ENCODE data around the gene SIRT5. TPM values are rescaled to one million over a fixed set of nuclear protein-coding genes. Genes with fewer than 3 reads are reported as not detected.

The SIRT5 gene
- total and polyA plus RNA-seq, 2 donors (not counting 1 experiment from before 2014, with no cell fraction given): 8.1 to 16.3 TPM

- no peak overlapping the region for H3K4me3 Mint-ChIP-seq
- no peak overlapping the region for H3K27ac Mint-ChIP-seq
- no peak for ATAC-seq (ENCODE audit: low read depth)
- ChIA-PET CTCF (interaction anchor here (0.6 to 0.9 kb wide), 2 partner anchors 16 to 223 kb away, joined by 3 read pairs; no protein-coding TSS in a partner anchor), POLR2A (interaction anchor here (0.6 kb wide), 1 partner anchor 28 kb away, joined by 4 read pairs; no protein-coding TSS in a partner anchor)
- peaks cover 6 to 10% of the 10 kb centered on the region in 2 donors for H3K4me1 ChIP-seq (ENCODE audit: control insufficient read depth in 2 of 2, insufficient read depth in 2 of 2, low read length in 2 of 2)
- no peaks in the 10 kb centered on the region for H4K20me1 ChIP-seq (ENCODE audit: control insufficient read depth, insufficient read depth, low read length, poor library complexity, severe bottlenecking)
- H3K4me2 ChIP-seq (replicated peaks; ENCODE audit: low read depth, low read length, poor library complexity, severe bottlenecking): no peak overlapping the region
- H3K4me1 Mint-ChIP-seq: peaks cover 6% of the 10 kb centered on the region
- H3K9me3 Mint-ChIP-seq (ENCODE audit: insufficient read depth): no peaks in the 10 kb centered on the region
- TF ChIP-seq EZH2 (IDR thresholded peaks at IDR 0.05; ENCODE audit: borderline replicate concordance, insufficient read depth, low read depth, low read length, poor library complexity, severe bottlenecking): no peak
- no peak for TF ChIP-seq CTCF (IDR thresholded peaks at IDR 0.05)
- no peaks in the 10 kb centered on the region for H3K9me3 ChIP-seq (ENCODE audit: control extremely low read depth in 1 of 3, control insufficient read depth in 2 of 3, insufficient read depth in 1 of 3, low read length in 2 of 3)
- intact Hi-C loops (cut with micrococcal nuclease): no loop called here
- no peaks in the 10 kb centered on the region for H3K27me3 ChIP-seq (replicated peaks in 1 of 4; ENCODE audit: control extremely low read depth in 1 of 4, control insufficient read depth in 3 of 4, insufficient read depth in 4 of 4, low read length in 3 of 4)
- H3K4me3 ChIP-seq (ENCODE audit: control extremely low read depth in 1 of 5, extremely low read depth in 1 of 5, insufficient read depth in 1 of 5, low read depth in 2 of 5, low read length in 4 of 5): no peak overlapping the region
- no peak for DNase-seq
- no peaks in the 10 kb centered on the region for H3K36me3 ChIP-seq (replicated peaks in 1 of 2; ENCODE audit: control extremely low read depth in 1 of 2, control insufficient read depth in 1 of 2, extremely low read depth in 1 of 2, insufficient read depth in 2 of 2, low read length in 1 of 2)
- H3K27ac ChIP-seq (ENCODE audit: low read length in 2 of 2): no peak overlapping the region
- no peak overlapping the region for H2AFZ ChIP-seq (ENCODE audit: insufficient read depth, low read depth, low read length, poor library complexity, severe bottlenecking)
- H3K27me3 Mint-ChIP-seq: no peaks in the 10 kb centered on the region
- no peak overlapping the region for H3K9ac ChIP-seq (ENCODE audit: low read length)
- no peaks in the 10 kb centered on the region for H3K79me2 ChIP-seq (ENCODE audit: control insufficient read depth, insufficient read depth, low read length)
Measured at GRCh38 chr6:13545885-13546284, 28.5 kb upstream of the SIRT5 start.

- 89% methylated on average over 3 of the region's 4 CpGs for WGBS (ENCODE audit: insufficient coverage)
- Histone ChIP-seq H3K4me1 (ENCODE audit: control insufficient read depth in 2 of 2, insufficient read depth in 2 of 2, low read length in 2 of 2) (peaks cover 6 to 10% of the 10 kb centered on the region in 2 donors), H3K9me3 (ENCODE audit: control extremely low read depth in 1 of 3, control insufficient read depth in 2 of 3, insufficient read depth in 1 of 3, low read length in 2 of 3) (no peaks in the 10 kb centered on the region), H3K27ac (ENCODE audit: low read length in 2 of 2) (no peak overlapping the region), H3K4me2 (replicated peaks; ENCODE audit: low read depth, low read length, poor library complexity, severe bottlenecking) (no peak overlapping the region), H3K36me3 (replicated peaks in 1 of 2; ENCODE audit: control extremely low read depth in 1 of 2, control insufficient read depth in 1 of 2, extremely low read depth in 1 of 2, insufficient read depth in 2 of 2, low read length in 1 of 2) (no peaks in the 10 kb centered on the region), H2AFZ (ENCODE audit: insufficient read depth, low read depth, low read length, poor library complexity, severe bottlenecking) (no peak overlapping the region), H3K79me2 (ENCODE audit: control insufficient read depth, insufficient read depth, low read length) (no peaks in the 10 kb centered on the region), H3K9ac (ENCODE audit: low read length) (no peak overlapping the region), H4K20me1 (ENCODE audit: control insufficient read depth, insufficient read depth, low read length, poor library complexity, severe bottlenecking) (no peaks in the 10 kb centered on the region), H3K4me3 (ENCODE audit: control extremely low read depth in 1 of 5, extremely low read depth in 1 of 5, insufficient read depth in 1 of 5, low read depth in 2 of 5, low read length in 4 of 5) (no peak overlapping the region), H3K27me3 (replicated peaks in 1 of 4; ENCODE audit: control extremely low read depth in 1 of 4, control insufficient read depth in 3 of 4, insufficient read depth in 4 of 4, low read length in 3 of 4) (no peaks in the 10 kb centered on the region)
- Mint-ChIP-seq H3K27ac (no peak overlapping the region), H3K4me3 (no peak overlapping the region), H3K27me3 (no peaks in the 10 kb centered on the region), H3K4me1 (peaks cover 6% of the 10 kb centered on the region), H3K9me3 (ENCODE audit: insufficient read depth) (no peaks in the 10 kb centered on the region)
- no peak for TF ChIP-seq CTCF (IDR thresholded peaks at IDR 0.05)
- no peak for TF ChIP-seq EZH2 (IDR thresholded peaks at IDR 0.05; ENCODE audit: borderline replicate concordance, insufficient read depth, low read depth, low read length, poor library complexity, severe bottlenecking)
- intact Hi-C loops (cut with micrococcal nuclease): no loop called here
- POLR2A ChIA-PET: interaction anchor here (0.7 kb wide), 1 partner anchor 117 kb away, joined by 3 read pairs; no protein-coding TSS in a partner anchor
- CTCF ChIA-PET: interaction anchor here (0.5 to 0.8 kb wide), 3 partner anchors 9 to 214 kb away, joined by 3 to 5 read pairs (median 3); no protein-coding TSS in a partner anchor
- ATAC-seq (ENCODE audit: low read depth) (no peak), DNase-seq (no peak)
Measured at GRCh38 chr6:13548500-13549210, 25.7 kb upstream of the SIRT5 start.

All from B cell (primary cell).